HCT116 (cell line): ENCODE data around the gene OR2V2.

Experiments
- CBX3 ChIP-seq: IDR thresholded peaks from 2 replicates; pipeline ENCODE4 v1.6.1; 2012; ENCODE audit warnings: low read depth
- CEBPB ChIP-seq: IDR thresholded peaks from 2 replicates; pipeline ENCODE4 v1.6.1; 2012; ENCODE audit warnings: low read depth
- EZH2phosphoT487 ChIP-seq: fragments of 200-600 bp; IDR thresholded peaks from 2 replicates; pipeline ENCODE4 v1.6.1; 2018; ENCODE audit warnings: antibody characterized with exemption, borderline replicate concordance
- JUND ChIP-seq: IDR thresholded peaks from 2 replicates; pipeline ENCODE4 v1.6.1; 2012
- POLR2A ChIP-seq: IDR thresholded peaks from 2 replicates; pipeline ENCODE4 v1.7.0; 2011; ENCODE audit warnings: borderline replicate concordance; ENCODE audit not compliant: insufficient read depth, insufficient read length; ENCODE audit errors: extremely low read depth
- SIN3A ChIP-seq: IDR thresholded peaks from 2 replicates; pipeline ENCODE4 v1.6.1; 2012; ENCODE audit warnings: low read depth
- SP1 ChIP-seq: IDR thresholded peaks from 2 replicates; pipeline ENCODE4 v1.6.1; 2012; ENCODE audit warnings: low read depth
- ZNF274 ChIP-seq: fragments of 200-500 bp; sonication (Bioruptor generic); IDR thresholded peaks from 2 replicates; pipeline ENCODE4 v1.6.1; 2014; ENCODE audit warnings: mild to moderate bottlenecking, low read depth, low read length, inconsistent platforms
- TF ChIP-seq, protein P1 (sequence below): IDR thresholded peaks from 2 replicates; pipeline ENCODE4 v1.6.1; 2012; ENCODE audit warnings: low read depth
- TF ChIP-seq, protein P2 (sequence below), 3 experiments: fragments of 200-600 bp in 1 of 3; sonication (generic) in 1 of 3; IDR thresholded peaks in 2 of 3; conservative IDR thresholded peaks in 1 of 3; 2 replicates each; pipeline ENCODE4 v1.5.1; 2012 to 2017; ENCODE audit warnings: low read depth in 2 of 3, low read length in 2 of 3, antibody characterized with exemption in 1 of 3, borderline replicate concordance in 1 of 3, control low read depth in 1 of 3, mild to moderate bottlenecking in 1 of 3, mixed read lengths in 1 of 3, mixed run types in 1 of 3, moderate library complexity in 1 of 3; ENCODE audit not compliant: insufficient read depth in 1 of 3
- TF ChIP-seq, protein P3 (sequence below): IDR thresholded peaks from 2 replicates; pipeline ENCODE4 v1.6.1; 2012

DNA sequence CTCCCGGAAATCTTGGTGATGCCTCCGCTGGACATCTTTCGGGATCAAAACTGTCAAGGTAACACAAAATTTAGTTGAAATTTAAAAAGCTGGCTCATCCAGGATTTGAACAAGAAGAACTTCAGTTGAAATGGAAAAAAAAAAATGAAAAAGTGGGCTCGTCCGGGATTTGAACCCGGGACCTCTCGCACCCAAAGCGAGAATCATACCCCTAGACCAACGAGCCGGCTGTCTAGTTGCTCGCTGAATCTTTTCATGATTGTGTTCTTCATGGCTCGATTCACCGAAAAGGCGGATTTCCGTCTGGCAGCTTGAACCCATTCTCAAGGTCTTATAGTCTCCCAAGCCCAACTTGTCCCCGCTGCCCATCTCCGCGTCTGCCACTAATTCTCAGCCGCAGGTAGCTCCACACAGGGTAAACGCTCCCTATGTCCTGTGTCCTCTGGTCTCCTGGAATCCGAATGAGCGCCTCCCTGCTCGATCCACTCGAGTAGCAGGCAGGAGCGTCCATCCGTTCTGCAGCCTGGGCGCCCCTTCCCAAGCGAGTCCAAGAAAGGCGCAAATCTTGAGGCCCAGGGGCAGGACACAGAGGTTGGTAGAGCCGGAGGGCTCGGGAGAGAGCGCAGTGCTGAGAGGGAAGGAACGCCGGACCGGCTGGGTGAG is 41.4 kb downstream of the OR2V2 start:
- TF ChIP-seq, protein P1, sequence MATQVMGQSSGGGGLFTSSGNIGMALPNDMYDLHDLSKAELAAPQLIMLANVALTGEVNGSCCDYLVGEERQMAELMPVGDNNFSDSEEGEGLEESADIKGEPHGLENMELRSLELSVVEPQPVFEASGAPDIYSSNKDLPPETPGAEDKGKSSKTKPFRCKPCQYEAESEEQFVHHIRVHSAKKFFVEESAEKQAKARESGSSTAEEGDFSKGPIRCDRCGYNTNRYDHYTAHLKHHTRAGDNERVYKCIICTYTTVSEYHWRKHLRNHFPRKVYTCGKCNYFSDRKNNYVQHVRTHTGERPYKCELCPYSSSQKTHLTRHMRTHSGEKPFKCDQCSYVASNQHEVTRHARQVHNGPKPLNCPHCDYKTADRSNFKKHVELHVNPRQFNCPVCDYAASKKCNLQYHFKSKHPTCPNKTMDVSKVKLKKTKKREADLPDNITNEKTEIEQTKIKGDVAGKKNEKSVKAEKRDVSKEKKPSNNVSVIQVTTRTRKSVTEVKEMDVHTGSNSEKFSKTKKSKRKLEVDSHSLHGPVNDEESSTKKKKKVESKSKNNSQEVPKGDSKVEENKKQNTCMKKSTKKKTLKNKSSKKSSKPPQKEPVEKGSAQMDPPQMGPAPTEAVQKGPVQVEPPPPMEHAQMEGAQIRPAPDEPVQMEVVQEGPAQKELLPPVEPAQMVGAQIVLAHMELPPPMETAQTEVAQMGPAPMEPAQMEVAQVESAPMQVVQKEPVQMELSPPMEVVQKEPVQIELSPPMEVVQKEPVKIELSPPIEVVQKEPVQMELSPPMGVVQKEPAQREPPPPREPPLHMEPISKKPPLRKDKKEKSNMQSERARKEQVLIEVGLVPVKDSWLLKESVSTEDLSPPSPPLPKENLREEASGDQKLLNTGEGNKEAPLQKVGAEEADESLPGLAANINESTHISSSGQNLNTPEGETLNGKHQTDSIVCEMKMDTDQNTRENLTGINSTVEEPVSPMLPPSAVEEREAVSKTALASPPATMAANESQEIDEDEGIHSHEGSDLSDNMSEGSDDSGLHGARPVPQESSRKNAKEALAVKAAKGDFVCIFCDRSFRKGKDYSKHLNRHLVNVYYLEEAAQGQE: no peak
- TF ChIP-seq, protein P2, sequence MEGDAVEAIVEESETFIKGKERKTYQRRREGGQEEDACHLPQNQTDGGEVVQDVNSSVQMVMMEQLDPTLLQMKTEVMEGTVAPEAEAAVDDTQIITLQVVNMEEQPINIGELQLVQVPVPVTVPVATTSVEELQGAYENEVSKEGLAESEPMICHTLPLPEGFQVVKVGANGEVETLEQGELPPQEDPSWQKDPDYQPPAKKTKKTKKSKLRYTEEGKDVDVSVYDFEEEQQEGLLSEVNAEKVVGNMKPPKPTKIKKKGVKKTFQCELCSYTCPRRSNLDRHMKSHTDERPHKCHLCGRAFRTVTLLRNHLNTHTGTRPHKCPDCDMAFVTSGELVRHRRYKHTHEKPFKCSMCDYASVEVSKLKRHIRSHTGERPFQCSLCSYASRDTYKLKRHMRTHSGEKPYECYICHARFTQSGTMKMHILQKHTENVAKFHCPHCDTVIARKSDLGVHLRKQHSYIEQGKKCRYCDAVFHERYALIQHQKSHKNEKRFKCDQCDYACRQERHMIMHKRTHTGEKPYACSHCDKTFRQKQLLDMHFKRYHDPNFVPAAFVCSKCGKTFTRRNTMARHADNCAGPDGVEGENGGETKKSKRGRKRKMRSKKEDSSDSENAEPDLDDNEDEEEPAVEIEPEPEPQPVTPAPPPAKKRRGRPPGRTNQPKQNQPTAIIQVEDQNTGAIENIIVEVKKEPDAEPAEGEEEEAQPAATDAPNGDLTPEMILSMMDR (IDR thresholded peaks at IDR 0.05 in 2 of 3, conservative IDR thresholded peaks at IDR 0.05 in 1 of 3; ENCODE audit: borderline replicate concordance in 1 of 3, insufficient read depth in 1 of 3, low read depth in 2 of 3, low read length in 2 of 3): no peak
- TF ChIP-seq ZNF274 (no peak), POLR2A (no peak), SP1 (no peak), EZH2phosphoT487 (no peak), CEBPB (no peak), CBX3 (no peak), JUND (no peak), SIN3A (no peak)
- TF ChIP-seq, protein P3, sequence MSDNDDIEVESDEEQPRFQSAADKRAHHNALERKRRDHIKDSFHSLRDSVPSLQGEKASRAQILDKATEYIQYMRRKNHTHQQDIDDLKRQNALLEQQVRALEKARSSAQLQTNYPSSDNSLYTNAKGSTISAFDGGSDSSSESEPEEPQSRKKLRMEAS: no peak
